Upper lobe of left lung (tissue), 6 donors: ENCODE measurements around the gene SOX13. TPM values are rescaled to one million over a fixed set of nuclear protein-coding genes. Genes with fewer than 3 reads are reported as not detected.

ENCODE experiments used
- ATAC-seq, 2 donors: fragments of 200-7000 bp; cut with Tn5 transposase; one replicate each; pipeline ENCODE4 v1.9.1; 2022; ENCODE audit warnings: mild to moderate bottlenecking in 2 of 2, moderate library complexity in 2 of 2; ENCODE audit not compliant: low FRiP score in 2 of 2
- DNase-seq, 2 donors: peaks; one replicate each; pipeline ENCODE4 v3.0.0-alpha.2; 2019 to 2020
- H3K27ac ChIP-seq, 4 donors: fragments of 200-600 bp; sonication (generic); one replicate each; pipeline ENCODE4 v1.5.1; 2016 to 2019
- H3K27me3 ChIP-seq, 4 donors: fragments of 200-600 bp; sonication (generic); one replicate each; pipeline ENCODE4 v1.5.1; 2017 to 2019
- H3K36me3 ChIP-seq, 4 donors: fragments of 200-600 bp; sonication (generic); one replicate each; pipeline ENCODE4 v1.5.1; 2016 to 2019
- H3K4me1 ChIP-seq, 4 donors: fragments of 200-600 bp; sonication (generic); one replicate each; pipeline ENCODE4 v1.5.1; 2018 to 2019
- H3K4me3 ChIP-seq, 4 donors: fragments of 200-600 bp; sonication (generic); one replicate each; pipeline ENCODE4 v1.5.1; 2017 to 2019; ENCODE audit warnings: mild to moderate bottlenecking in 2 of 4, moderate library complexity in 1 of 4
- H3K9me3 ChIP-seq, 4 donors: fragments of 200-600 bp; sonication (generic); one replicate each; pipeline ENCODE4 v1.5.1; 2018 to 2019
- EP300 ChIP-seq, 4 donors: sonication (generic); formaldehyde crosslinking; IDR thresholded peaks; one replicate each; pipeline ENCODE4 v1.5.1; 2017; ENCODE audit warnings: antibody characterized with exemption in 4 of 4, control low read depth in 2 of 4
- POLR2A ChIP-seq, 4 donors: fragments of 450-650 bp; IDR thresholded peaks; one replicate each; pipeline ENCODE4 v1.5.1; 2016 to 2017; ENCODE audit warnings: antibody characterized with exemption in 4 of 4, mild to moderate bottlenecking in 2 of 4
- POLR2AphosphoS5 ChIP-seq, 2 donors: sonication (generic); formaldehyde crosslinking; IDR thresholded peaks; one replicate each; pipeline ENCODE4 v1.5.1; 2017; ENCODE audit warnings: antibody characterized with exemption in 2 of 2
- WGBS, 2 donors: methylation state at CpG; one replicate each; pipeline ENCODE4 v1.1.5; 2017 to 2018; 5-methylcytosine and 5-hydroxymethylcytosine counted together
- total RNA-seq, 6 donors: library from RNA; depleted of rRNA in 4 of 6; stranded (reverse); fragments of >200 nt in 4 of 6; gene quantifications; one replicate each; pipeline versions ENCODE4 v1.1.0 to v1.2.1, GENCODE V29; 2016 to 2021
- TF ChIP-seq, protein P1 (sequence below), 6 experiments: fragments of 450-650 bp in 4 of 6; fragments of 200-600 bp in 2 of 6; sonication (generic) in 2 of 6; IDR thresholded peaks; one replicate each; pipeline ENCODE4 v1.5.1; 2016 to 2019; ENCODE audit warnings: antibody characterized with exemption in 6 of 6
- donor health status: DM: no; HTN: no; CAD: no; lungs with moderate emphysema.
- donor health status: DM: no; HTN: yes; CAD: no; lungs with severe emphysema.

The SOX13 gene
- total RNA-seq, 6 donors from 2014 or later, result 33.8 to 76.5 (median 63.9) TPM

DNA sequence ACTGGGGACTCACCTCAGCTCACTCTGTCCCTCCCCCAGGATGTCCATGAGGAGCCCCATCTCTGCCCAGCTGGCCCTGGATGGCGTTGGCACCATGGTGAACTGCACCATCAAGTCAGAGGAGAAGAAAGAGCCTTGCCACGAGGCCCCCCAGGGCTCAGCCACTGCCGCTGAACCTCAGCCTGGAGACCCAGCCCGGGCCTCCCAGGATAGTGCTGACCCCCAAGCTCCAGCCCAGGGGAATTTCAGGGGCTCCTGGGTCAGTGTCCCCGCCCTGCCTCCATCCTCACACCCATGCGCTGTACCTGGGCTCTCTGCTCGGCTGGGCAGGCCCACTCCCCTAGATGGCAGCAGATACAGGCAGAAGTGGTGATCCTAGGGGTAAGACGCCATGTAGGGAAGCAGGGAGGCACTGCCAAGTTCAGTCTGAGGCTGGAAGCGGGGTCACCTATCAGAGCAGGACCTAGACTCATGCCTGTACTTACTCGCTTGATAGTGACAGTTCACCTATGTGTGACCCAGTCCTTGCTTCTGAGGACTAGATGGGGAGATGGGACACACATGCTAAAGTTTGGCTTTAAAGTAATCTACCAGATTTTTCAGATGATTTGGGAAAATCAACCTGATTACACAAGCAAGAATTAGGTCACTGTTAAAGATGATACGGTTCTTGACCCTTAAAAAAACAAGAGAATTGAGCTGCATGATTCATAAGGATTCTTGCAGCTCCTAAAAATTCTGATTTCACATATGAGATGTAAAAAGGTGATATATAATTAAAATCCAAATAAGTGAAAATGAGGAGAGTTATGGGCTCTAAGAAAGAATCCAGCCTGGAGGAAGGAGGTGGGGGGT, 40.2 kb downstream of the SOX13 start:
- Histone ChIP-seq H3K27ac (peak overlapping the region in 3 of 4 donors; percentile 36 to 55 (median 52)), H3K27me3 (no peaks in the 10 kb centered on the region), H3K4me1 (peaks cover 24 to 57% (median 27%) of the 10 kb centered on the region in 4 donors), H3K9me3 (no peaks in the 10 kb centered on the region), H3K4me3 (no peak overlapping the region), H3K36me3 (peaks cover 0 to 32% (median 20%) of the 10 kb centered on the region in 4 donors)
- ATAC-seq, result peak in 1 of 2 donors; percentile 11
- 70 to 92% methylated on average over 2 to 9 of the region's 11 CpGs for WGBS, 2 donors
- peak in 1 of 2 donors; percentile 51 for DNase-seq
- TF ChIP-seq, protein P1, sequence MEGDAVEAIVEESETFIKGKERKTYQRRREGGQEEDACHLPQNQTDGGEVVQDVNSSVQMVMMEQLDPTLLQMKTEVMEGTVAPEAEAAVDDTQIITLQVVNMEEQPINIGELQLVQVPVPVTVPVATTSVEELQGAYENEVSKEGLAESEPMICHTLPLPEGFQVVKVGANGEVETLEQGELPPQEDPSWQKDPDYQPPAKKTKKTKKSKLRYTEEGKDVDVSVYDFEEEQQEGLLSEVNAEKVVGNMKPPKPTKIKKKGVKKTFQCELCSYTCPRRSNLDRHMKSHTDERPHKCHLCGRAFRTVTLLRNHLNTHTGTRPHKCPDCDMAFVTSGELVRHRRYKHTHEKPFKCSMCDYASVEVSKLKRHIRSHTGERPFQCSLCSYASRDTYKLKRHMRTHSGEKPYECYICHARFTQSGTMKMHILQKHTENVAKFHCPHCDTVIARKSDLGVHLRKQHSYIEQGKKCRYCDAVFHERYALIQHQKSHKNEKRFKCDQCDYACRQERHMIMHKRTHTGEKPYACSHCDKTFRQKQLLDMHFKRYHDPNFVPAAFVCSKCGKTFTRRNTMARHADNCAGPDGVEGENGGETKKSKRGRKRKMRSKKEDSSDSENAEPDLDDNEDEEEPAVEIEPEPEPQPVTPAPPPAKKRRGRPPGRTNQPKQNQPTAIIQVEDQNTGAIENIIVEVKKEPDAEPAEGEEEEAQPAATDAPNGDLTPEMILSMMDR (IDR thresholded peaks at IDR 0.05), result no peak
- TF ChIP-seq POLR2A (IDR thresholded peaks at IDR 0.05) (no peak), EP300 (IDR thresholded peaks at IDR 0.05) (no peak), POLR2AphosphoS5 (IDR thresholded peaks at IDR 0.05) (no peak)

DNA sequence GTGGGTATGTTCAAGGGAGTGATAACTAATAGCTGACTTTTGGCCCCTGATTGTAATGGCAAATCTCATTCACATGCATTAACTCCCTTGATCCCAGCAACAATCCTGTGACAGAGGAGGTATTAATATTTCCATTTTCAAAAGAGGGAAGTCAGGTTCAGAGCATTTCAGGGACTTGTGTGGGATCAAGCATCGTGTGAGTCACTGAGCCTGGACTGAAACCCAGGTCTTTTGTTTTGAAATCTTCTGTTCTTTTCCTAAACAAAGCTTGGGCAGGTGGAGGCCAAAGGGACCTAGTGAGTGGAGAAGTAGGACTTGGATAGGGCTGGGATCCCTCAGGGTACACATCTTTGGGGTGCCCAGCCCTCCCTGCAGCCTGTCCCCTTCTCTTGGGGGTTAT, 41.0 kb downstream of the SOX13 start:
- WGBS, 2 donors, result 56 to 63% methylated on average over 1 of the region's 1 CpG
- H3K27ac ChIP-seq, result peak overlapping the region in 3 of 4 donors; percentile 27 to 55 (median 53)

DNA sequence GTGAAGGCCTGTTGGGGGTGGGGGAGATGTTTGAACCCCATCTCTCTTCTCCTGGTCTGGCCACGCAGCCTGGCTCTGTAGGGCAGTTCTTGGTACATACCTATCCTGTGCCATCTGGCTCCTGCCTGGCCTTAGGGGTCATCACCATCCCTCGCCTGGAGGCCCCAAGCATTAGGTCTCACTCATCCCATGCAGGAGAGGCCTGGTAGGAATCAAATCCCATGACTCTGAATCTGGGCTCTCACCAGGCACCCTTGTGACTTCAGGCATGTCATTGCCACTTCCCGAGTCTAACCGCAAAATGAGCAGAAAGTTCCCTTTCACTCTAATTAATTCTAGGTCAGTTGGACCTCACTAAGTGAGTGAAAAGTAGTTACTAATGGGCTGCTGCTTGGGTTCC, 41.7 kb downstream of the SOX13 start:
- no peak overlapping the region for H3K4me3 ChIP-seq
- DNase-seq, result no peak
- peak overlapping the region; percentile 27 to 55 (median 48) for H3K27ac ChIP-seq
- 90 to 91% methylated on average over 4 of the region's 4 CpGs for WGBS, 2 donors
- peaks cover 0 to 46% (median 32%) of the 10 kb centered on the region in 4 donors for H3K36me3 ChIP-seq
- no peaks in the 10 kb centered on the region for H3K9me3 ChIP-seq
- no peak for TF ChIP-seq POLR2AphosphoS5 (IDR thresholded peaks at IDR 0.05)
- TF ChIP-seq EP300 (IDR thresholded peaks at IDR 0.05), result no peak
- TF ChIP-seq POLR2A (IDR thresholded peaks at IDR 0.05), result no peak
- H3K4me1 ChIP-seq, result peaks cover 13 to 56% (median 15%) of the 10 kb centered on the region in 4 donors
- ATAC-seq, result peak in 1 of 2 donors; percentile 17
- no peaks in the 10 kb centered on the region for H3K27me3 ChIP-seq

More for the DNA sequence above, 41.0 kb downstream of the SOX13 start:
- ATAC-seq (no peak), DNase-seq (no peak)
- Histone ChIP-seq H3K4me3 (no peak overlapping the region), H3K27me3 (no peaks in the 10 kb centered on the region), H3K36me3 (peaks cover 0 to 39% (median 27%) of the 10 kb centered on the region in 4 donors), H3K9me3 (no peaks in the 10 kb centered on the region), H3K4me1 (peaks cover 17 to 56% (median 20%) of the 10 kb centered on the region in 4 donors)
- no peak for TF ChIP-seq POLR2A (IDR thresholded peaks at IDR 0.05)
- no peak for TF ChIP-seq EP300 (IDR thresholded peaks at IDR 0.05)
- TF ChIP-seq, protein P1 (IDR thresholded peaks at IDR 0.05), result no peak
- TF ChIP-seq POLR2AphosphoS5 (IDR thresholded peaks at IDR 0.05), result no peak

DNA sequence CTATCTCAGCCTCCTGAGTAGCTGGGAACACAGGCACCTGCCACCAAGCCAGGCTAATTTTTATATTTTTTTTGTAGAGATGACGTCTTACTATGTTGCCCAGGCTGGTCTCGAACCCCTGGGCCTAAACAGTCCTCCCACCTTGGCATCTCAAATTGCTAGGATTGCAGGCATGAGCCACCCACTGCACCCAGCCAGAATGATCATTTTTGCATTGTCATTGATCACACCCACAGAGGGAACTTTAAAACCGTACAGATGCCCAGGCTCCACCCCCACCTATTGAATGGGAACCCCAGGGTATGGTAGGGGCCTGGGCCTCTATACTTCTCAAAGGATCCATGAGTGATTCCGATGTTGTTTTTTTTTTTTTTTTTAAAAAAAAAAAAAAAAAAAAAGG, 42.2 kb downstream of the SOX13 start:
- TF ChIP-seq POLR2AphosphoS5 (IDR thresholded peaks at IDR 0.05), result no peak
- TF ChIP-seq, protein P1 (IDR thresholded peaks at IDR 0.05), result no peak
- Histone ChIP-seq H3K36me3 (peaks cover 0 to 51% (median 33%) of the 10 kb centered on the region in 4 donors), H3K4me3 (no peak overlapping the region), H3K4me1 (peaks cover 10 to 53% (median 15%) of the 10 kb centered on the region in 4 donors), H3K27ac (peak overlapping the region in 1 of 4 donors; percentile 27), H3K27me3 (no peaks in the 10 kb centered on the region), H3K9me3 (no peaks in the 10 kb centered on the region)
- 75 to 78% methylated on average over 4 of the region's 4 CpGs for WGBS, 2 donors
- ATAC-seq (no peak), DNase-seq (no peak)

DNA sequence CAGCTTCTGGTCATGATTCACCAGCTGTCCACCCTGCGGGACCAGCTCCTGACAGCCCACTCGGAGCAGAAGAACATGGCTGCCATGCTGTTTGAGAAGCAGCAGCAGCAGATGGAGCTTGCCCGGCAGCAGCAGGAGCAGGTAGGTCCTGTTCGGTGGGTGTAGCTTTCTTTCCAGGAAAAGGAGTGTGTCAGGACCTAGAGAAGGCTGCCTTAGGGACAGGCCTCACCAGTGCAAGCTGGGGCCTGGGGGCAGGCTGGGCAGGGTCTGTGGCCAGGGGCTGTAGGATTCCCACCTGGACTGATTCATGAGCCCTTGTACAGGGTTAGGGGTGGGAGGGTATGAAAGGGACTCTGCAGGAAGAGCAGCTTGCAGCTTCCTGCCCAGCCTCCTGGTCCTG, 43.6 kb downstream of the SOX13 start:
- Histone ChIP-seq H3K9me3 (no peaks in the 10 kb centered on the region), H3K4me1 (peaks cover under 1 to 40% (median 4%) of the 10 kb centered on the region in 4 donors), H3K27me3 (no peaks in the 10 kb centered on the region), H3K4me3 (no peak overlapping the region), H3K36me3 (peaks cover 0 to 63% (median 34%) of the 10 kb centered on the region in 4 donors), H3K27ac (peak overlapping the region in 3 of 4 donors; percentile 15 to 42 (median 23))
- TF ChIP-seq, protein P1 (IDR thresholded peaks at IDR 0.05), result no peak
- TF ChIP-seq POLR2AphosphoS5 (IDR thresholded peaks at IDR 0.05), result no peak
- TF ChIP-seq POLR2A (IDR thresholded peaks at IDR 0.05), result no peak
- no peak for TF ChIP-seq EP300 (IDR thresholded peaks at IDR 0.05)
- 91 to 100% methylated on average over 2 to 4 of the region's 4 CpGs for WGBS, 2 donors
- DNase-seq (peak in 1 of 2 donors; percentile 40), ATAC-seq (no peak)
